D721Med (cell line): ENCODE results near the gene MAGEF1.

Source experiments
- DNase-seq: peaks from one replicate; pipeline ENCODE4 v3.0.0; 2011; ENCODE audit warnings: low spot score; ENCODE audit not compliant: insufficient read length
- FAIRE-seq: peaks from 2 replicates; lab custom pipeline; 2011; peaks lifted over from hg19 to GRCh38; lab: Jason Lieb, UNC
- TF ChIP-seq, protein P1 (sequence below): IDR thresholded peaks from 2 replicates; pipeline ENCODE4 v1.5.1; 2012; ENCODE audit warnings: mild to moderate bottlenecking, control low read depth; ENCODE audit not compliant: insufficient read depth; ENCODE audit errors: missing control alignments

The MAGEF1 gene

DNA sequence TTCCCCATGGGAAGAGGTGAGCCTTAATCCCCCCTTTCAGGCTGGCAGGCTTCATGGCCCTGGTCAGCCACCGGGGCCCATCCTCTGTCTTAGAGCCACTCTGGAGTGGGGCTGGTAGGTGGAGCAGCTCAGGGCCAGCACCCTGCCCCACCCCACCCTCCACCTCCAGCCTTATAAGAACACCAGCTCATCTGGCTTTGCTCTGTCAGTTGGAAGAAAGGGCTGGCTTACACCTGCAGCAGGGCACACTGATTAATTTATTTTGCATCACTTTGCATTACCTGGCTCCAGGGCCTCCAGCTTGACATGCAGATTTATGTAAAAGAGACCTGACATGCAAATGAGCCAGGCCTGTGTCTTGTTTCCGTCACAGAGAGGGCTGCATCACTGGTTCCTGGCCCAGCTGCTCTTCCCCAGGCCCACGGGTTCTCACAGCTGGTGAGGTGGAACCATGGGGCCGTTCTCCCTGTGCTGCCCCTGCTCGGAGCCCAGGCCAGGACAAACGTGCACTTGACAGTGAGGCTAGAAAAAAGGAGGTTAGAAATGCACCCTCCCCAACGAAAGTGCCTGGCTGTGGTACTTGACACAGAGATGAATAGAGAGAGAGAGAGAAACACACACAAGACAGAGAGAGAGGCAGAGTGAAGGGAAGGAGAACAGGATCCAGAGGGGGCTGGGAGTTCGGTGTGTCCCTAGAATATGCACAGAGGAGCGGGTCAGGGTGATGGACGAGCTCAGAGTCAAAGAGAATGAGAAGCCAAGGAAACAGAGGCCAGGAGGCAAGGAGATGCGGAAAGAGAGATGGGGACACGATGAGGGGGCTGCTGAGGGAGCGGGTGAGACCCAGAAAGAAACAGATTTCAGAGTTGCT lies 44.5 kb upstream of the MAGEF1 start:
- FAIRE-seq (no peak), DNase-seq (no peak)
- TF ChIP-seq, protein P1, sequence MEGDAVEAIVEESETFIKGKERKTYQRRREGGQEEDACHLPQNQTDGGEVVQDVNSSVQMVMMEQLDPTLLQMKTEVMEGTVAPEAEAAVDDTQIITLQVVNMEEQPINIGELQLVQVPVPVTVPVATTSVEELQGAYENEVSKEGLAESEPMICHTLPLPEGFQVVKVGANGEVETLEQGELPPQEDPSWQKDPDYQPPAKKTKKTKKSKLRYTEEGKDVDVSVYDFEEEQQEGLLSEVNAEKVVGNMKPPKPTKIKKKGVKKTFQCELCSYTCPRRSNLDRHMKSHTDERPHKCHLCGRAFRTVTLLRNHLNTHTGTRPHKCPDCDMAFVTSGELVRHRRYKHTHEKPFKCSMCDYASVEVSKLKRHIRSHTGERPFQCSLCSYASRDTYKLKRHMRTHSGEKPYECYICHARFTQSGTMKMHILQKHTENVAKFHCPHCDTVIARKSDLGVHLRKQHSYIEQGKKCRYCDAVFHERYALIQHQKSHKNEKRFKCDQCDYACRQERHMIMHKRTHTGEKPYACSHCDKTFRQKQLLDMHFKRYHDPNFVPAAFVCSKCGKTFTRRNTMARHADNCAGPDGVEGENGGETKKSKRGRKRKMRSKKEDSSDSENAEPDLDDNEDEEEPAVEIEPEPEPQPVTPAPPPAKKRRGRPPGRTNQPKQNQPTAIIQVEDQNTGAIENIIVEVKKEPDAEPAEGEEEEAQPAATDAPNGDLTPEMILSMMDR: no peak

DNA sequence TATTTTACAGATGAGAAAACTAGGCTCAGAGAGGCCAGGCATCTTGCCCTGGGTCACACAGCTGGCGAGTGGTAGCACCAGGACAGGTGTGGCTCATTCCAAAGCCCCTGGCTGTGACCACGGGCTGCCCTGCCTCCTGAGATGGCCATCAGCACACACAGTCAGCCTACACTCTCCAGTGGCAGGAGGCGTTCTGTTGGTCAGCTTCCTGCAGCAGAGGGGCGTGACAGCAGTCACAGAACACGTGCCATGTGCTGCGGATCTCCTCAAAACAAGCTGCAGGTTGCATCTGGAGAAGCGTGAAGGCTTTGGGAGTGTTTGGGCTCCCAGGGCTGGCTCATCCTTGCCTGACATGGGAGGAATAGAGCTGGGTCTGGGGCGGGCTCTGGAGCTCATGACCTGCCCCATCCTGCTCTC lies 43.5 kb upstream of the MAGEF1 start:
- DNase-seq: no peak
- FAIRE-seq: no peak
- TF ChIP-seq, protein P1: no peak

DNA sequence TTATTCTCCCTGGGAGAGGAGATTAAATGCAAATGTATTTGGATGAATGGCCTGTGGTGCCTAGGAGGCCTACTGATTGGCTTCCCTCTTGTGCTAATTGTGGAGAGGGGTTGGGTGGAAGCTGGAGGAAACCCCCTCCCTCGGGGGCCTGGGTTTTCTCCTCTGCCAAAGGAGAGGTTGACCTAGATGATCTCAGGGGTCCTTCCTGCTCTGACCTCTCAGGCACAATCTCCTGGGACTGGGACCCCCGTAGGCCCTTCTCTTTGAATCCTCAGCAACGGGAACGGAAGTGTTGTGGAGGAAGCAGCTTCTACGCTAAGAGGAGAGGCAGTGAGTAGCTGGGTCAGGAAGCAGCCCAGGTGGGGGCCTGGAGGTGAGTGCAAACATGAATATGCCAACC lies 40.5 kb upstream of the MAGEF1 start:
- TF ChIP-seq, protein P1: no peak
- DNase-seq (no peak), FAIRE-seq (no peak)

DNA sequence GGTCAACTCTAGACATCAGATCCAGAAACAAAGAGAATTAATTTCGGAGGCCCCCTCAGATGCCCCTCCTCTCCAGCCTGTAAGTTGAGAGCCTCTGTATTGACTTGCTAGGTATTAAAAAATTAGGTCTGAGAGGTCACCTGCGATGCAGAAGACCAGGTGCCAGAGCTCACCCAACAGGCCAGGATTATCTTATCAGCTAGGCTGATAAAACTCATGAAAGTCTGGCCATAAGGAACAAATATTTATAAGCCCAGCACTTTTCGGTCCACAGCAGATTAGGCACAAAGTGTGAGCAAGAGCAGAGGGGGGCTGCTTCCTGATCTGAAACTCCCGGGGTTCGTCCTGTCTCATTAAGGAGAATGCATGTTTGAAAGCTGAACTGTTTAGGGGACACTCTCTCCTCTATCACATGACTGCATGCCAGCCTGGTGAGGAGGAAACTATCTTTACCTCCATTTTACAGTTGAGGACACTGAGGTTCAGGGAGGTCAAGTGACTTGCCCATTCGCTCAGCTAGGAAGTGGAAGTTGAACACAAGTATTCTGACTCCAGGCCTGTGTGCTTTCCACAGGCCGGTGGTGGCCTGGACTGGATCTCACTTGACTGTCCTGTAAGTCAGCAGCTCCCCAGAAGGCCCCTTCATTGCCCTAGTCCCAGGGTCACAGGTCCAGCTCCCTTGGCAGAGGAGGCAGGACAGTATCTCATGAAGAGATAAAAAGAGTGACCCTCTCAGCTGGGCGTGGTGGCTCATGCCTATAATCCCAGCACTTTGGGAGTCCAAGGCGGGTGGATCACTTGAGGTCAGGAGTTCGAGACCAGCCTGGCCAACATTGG lies 39.6 kb upstream of the MAGEF1 start:
- no peak for FAIRE-seq
- DNase-seq: no peak

DNA sequence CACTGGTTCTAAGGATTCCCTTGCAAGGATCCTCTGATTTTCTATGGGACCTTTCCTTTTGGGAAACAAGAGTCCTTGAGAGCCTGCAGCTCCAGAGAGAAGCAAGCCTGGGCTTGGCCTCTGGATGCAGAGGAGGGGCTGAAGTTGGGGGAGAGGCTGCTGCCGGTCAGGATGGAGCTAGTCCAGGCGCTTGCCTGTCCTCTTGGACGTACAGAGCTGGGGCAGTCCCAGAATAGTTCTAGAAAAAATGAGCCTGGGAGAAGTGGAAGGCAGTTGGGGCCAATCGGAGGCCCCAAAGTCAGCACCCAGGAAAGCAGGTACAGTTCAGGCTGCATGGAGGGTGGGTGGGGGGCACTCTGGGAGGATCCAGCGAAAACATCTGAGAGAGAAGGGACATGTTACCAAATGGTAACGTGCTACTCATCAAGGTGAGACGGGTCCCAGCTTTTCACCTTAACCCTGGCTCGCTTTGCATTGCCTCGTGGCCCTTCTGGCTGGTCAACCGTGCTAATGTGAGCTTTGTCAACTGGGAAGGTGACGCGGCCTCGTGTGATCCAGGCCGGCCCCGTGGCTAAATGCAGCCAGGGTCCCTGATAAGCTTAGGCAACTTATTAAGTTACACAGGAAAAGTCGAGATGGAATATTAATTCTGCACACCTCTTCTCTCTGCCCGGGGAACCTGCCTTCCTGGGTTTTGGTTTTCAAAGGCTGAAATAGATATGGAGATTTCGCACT lies 38.7 kb upstream of the MAGEF1 start:
- TF ChIP-seq, protein P1: no peak
- FAIRE-seq (no peak), DNase-seq (no peak)

More for the DNA sequence above, 39.6 kb upstream of the MAGEF1 start:
- TF ChIP-seq, protein P1: no peak

DNA sequence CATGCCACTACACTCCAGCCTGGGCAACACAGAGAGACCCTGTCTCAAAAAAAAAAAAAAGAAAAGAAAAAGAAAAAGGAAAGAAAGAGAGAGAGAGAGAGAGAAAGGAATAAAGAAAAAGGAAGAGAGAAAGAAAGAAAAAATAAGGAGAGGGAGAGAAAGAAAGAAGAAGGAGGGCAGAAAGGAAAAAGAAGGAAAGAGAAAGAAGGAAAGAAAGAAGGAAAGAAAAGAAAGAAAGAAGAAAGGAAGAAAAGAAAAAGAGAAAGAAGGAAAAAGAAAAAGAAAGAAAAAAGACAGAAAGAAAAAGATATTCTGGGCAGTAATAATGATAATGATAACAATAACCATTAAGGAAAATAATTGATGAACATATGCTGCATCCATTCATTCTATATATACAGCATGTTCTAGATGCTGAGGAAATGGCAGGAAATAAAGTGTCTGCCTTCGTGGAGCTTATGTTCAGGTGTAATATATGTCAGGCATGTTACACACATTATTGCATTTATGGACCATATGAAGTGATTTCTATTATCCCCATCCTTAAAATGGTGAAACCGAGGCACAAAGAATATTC lies 37.4 kb upstream of the MAGEF1 start:
- TF ChIP-seq, protein P1: no peak
- FAIRE-seq: no peak
- no peak for DNase-seq
